Stimulated activated CD4-positive, alpha-beta T cell treated with anti-CD3 and anti-CD28 coated beads, Interleukin-15, amount 100 ng/mL, for 1 hour (primary cell): ENCODE measurements around the gene CNRIP1.
A peak's percentile ranks its signal among the peaks of the same experiment; 100 is the strongest.

Experiments used
- DNase-seq, 2 donors: peaks; one replicate each; pipeline ENCODE4 v3.0.0-alpha.2; 2020; ENCODE audit warnings: low read depth in 1 of 2, low spot score in 1 of 2

CNRIP1 gene

GRCh38 chr2:68251187-68251854 is 68.4 kb downstream of the CNRIP1 start:
- peak; percentile 35 to 45 for DNase-seq

- no peak for DNase-seq
Observed at GRCh38 chr2:68250652-68251186, 69.0 kb downstream of the CNRIP1 start.

- no peak for DNase-seq
Observed at GRCh38 chr2:68250196-68250595, 69.6 kb downstream of the CNRIP1 start.

GRCh38 chr2:68248806-68249205 is 70.9 kb downstream of the CNRIP1 start:
- no peak for DNase-seq

- no peak for DNase-seq
Observed at GRCh38 chr2:68248361-68248760, 71.4 kb downstream of the CNRIP1 start.

- no peak for DNase-seq
Observed at GRCh38 chr2:68246396-68246795, 73.4 kb downstream of the CNRIP1 start.

- DNase-seq = no peak
Observed at GRCh38 chr2:68245672-68246071, 74.1 kb downstream of the CNRIP1 start.

- no peak for DNase-seq
Observed at GRCh38 chr2:68245066-68245465, 74.7 kb downstream of the CNRIP1 start.

- DNase-seq = no peak
Observed at GRCh38 chr2:68244456-68244855, 75.3 kb downstream of the CNRIP1 start.
